Measurements from ENCODE around the gene ATXN1.
A peak's percentile ranks its signal among the peaks of the same experiment; 100 is the strongest.
"Not testable (repeated sequence)": the region's sequence is repeated elsewhere in the genome, so short reads cannot be mapped to it uniquely, and the experiment has no call there.

The ATXN1 gene

DNA sequence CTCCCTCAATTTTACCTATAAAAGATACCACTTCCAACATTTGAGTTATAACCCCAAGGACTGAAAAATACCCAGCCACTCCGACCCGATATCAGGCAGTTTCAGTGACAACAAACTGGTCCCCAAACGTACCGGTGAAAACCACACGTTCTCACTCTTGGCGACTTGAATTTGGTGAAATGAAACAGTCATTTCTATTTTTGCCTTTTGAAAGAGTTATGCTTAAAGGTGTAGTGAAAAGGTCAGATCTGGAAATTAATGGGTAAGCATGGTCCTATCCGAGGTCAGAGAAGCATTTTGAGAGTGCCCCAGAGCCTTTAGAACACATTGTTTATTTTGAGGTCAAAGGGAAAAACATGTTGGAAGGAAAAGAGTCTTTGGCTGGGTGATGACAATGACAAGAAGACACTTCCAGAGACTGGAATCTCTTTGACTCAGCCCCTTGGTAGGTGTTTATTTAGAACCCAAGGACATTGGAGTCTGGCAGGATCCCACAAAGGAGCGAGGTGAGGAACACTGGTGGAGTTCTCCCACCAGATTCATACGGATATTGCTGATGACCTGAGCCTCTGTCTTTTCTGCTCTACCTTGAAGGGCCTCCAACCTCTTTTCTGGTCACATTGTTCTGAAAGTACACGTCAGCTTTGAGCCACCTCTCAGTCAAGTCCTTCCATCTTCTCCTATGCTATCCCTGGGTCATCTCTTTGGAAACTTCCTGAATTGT is 287.9 kb downstream of the ATXN1 start:
- DNase-seq (ENCODE audit: low read depth), result no peak

DNA sequence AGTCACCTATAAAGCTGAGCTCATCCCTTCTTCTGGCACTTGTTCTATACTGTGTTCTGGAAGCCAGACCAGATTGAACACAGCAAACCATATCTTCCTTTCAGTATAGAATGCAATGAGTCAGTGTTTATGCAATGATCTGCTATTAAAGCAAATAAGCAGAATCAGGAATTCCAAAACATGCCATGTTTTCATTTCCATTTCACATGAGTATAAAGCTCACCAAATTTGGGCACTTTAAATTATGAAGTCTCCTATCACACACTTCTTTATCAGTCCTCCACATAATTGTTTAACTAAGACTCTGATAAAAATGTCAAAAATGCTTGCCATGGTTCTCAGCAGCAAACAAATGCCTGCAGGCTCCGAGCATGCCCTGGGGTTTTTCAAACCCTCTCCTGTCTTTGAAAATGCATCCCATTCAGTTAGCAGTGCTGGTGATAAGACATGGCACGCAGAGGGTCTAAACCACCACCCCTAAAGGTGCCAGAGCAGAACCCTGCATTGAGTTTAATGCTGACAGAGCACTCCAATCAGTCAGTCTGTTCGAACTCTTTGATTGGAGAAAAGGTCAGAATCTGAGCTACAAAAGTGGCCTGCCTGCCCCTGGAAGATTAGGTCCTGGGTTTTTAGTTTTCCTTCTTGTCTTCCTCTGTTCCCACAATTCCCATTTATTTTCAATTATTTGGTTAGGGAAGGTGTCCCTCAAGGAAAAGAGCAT is 288.8 kb downstream of the ATXN1 start:
- no peak for DNase-seq (ENCODE audit: low read depth)

DNA sequence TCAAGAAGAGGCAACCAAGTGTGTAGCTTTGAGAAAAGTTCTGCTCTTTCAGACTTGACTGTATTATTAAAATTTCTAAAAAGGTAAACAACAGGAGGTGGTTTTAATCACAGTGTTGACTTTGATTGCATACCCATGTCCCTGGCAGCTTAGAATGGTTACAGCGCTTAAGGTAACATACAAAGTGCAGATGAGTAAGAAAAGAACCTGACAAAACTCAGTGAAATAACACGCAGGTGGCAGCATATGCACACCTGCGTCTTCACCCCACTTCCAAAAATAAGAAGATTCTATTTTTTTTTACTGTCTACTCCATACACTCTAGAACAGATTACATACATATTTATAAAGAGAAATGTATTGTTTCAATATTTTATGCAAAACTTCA is 289.4 kb downstream of the ATXN1 start:
- no peak for DNase-seq (ENCODE audit: low read depth)

DNA sequence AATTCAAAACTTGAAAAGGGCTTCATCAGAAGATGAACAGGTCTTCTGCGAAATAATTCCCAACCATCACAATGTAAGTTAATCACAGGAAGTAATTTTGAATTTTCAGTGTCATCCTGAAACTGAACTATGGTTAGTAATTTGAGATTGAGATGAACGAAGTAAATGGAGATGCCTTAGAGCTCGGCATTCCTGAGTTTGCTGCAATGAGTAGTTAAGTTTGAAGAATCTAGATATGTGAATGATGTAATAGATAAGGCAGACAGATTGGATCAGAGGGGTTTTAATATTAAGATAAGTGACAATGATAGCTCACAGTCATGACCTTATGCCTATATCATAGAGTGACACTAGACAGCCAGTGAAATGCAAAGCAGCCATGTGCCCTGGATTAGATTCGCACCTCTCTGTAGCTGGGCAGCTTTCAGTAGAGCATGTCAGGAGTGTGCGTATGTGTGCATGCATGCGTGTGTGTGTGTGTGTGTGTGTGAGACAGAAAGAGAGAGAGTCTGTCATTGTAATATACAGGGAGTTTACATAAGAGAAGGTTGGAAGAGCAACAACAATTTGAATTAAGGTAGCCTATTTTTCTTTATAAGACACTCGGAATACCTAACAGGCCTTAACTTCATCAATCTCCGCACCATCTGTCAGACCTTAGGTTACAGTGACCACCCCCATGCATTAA is 289.9 kb downstream of the ATXN1 start:
- DNase-seq (ENCODE audit: low read depth), result no peak

DNA sequence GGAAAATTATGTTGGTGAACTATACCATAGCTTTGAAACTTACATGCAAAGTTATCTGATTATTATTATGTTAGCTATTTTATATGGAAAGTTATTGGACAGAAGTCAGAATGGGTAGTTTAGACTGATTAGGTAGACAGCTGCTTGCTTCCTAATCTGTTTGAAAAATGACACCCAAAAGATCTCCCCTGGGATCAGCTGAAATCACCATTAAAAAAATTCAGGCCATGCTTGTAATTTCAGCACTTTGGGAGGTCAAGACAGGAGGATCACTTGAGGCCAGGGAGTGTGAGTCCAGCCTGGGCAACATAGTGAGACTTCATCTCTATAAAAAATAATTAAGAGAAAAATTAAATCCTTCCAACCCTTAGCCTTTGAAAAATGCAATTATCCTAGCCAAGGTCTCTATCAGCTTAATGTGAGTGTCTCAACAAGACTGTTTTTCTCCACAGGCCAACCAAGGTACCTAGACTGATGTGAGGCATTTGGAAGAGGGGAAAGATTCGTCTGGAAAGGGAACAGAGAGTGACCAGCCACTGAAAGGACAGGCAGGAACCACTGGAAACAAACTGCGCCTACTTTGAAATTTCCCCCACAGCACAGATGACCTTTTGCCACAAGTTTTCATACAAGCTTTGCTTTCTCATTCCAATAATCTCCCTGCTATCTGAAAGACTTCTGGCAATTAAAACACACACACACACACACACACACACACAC is 290.6 kb downstream of the ATXN1 start:
- DNase-seq (ENCODE audit: low read depth), result no peak

DNA sequence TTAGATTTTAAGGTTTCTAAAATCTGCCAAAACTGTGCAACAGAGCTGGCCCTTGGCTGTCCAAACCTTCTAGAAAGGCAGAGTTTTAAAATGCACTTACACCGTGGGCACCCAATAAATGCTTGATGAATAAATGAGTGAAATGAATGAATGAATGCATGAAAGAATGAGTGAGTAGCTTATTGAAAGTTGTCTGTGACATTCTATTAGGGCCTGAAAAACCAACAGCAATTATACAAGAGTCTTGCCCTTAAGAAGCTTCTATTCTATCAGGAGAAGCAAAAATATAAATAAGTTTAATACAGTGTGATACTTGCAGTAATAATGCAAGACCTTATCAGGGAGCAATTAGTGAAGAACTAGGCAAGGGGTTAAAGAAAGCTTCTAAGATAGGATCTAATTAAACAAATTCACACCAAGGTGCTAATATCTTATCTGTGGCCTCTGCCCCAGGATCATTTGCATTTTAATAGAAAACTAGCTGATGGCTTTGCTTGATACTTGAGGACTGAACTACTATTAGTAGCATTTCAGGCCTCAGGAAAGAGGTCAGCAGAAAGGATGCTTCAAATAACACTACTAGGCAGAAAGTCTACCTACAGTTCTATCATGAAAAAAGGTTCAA is 292.2 kb downstream of the ATXN1 start:
- no peak for DNase-seq (ENCODE audit: low read depth)

DNA sequence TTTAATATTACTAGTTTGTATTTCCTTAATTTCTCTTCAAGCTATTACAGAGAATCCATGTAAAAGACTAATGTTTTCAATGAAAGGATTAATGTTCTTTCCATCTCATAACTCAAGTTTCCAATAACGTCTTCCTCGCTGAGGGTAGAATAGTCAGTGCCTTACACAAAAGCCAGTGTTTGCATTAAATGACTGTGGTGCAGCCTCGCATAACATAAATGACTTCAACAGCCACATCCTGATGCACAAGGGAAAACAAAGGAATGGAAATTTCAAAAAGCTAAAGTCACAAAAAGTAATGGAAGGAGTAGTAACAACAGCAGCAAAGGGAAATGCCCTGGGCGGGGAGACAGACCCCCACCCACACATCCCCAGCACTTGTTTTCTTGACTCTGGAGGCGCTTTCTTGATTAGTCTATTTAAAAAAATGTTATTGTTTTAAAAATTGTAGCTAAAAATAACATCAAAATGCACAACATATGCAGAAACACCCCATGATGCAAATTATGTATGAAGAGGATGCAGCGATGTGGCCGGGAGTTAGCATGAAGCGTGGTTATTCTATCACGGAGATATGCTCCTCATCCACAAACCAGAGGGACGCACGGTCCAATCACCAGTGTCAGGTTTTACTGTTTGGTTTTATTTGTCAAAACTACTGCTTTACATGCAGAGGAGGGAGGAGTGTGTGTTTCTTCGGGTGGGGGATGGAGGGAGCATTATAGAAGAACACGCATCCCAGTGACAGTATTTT is 294.3 kb downstream of the ATXN1 start:
- no peak for DNase-seq (ENCODE audit: low read depth)

DNA sequence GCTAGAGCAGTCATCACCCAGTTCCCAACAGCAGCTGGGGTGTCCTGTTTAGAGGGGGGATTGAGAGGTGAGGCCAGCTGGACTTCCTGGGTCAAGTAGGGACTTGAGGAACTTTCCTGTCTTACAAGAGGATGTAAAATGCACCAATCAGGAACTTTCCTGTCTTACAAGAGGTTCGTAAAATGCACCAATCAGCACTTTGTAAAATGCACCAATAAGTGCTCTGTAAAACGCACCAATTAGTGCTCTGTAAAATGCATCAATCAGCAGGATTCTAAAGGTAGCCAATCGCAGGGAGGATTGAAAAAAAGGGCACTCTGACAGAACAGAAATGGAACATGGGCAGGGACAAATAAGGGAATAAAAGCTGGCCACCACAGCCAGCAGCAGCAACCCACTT is 297.2 kb downstream of the ATXN1 start:
- DNase-seq (ENCODE audit: low read depth), result no peak

DNA sequence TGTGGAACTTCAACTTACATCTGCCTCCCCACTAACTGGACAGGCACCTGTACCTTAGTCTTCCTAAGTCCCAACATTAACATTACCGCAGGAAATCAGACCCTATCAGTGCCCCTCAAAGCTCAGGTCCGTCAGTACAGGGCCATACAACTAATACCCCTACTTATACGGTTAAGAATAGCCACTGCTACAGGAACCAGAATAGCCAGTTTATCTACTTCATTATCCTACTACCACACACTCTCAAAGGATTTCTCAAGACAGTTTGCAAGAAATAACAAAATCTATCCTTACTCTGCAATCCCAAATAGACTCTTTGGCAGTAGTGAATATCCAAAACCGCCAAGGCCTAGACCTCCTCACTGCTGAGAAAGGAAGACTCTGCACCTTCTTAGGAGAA is 298.0 kb downstream of the ATXN1 start:
- not testable (repeated sequence) for DNase-seq (ENCODE audit: low read depth)

DNA sequence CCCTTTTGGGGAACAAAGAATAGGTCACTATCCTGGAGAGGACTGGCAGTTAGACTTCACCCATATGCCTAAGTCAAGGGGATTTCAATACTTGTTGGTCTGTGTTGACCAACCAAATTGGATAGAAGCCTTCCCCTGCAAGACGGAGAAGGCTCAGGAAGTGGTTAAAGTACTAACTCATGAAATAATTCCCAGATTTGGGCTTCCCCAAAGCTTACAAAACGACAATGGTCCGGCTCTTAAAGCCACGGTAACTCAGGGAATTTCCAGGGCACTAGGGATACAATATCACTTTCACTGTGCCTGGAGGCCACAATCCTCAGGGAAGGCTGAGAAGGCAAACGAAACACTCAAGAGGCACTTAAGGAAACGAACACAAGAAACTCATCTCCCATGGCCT is 299.8 kb downstream of the ATXN1 start:
- DNase-seq (ENCODE audit: low read depth), result no peak

DNA sequence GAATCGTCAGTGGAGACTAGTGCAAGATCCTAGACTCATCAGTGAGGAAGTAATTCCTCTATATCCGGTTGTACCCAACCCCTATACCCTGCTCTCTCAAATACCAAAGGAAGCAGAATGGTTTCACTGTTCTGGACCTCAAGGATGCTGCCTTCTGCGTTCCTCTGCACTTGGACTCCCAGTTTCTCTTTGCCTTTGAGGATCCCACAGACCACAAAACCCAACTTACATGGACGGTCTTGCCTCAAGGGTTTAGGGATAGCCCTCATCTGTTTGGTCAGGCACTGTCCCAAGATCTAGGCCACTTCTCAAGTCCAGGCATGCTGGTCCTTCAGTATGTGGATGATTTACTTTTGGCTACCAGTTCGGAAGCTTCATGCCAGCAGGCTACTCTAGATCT is 301.8 kb downstream of the ATXN1 start:
- not testable (repeated sequence) for DNase-seq (ENCODE audit: low read depth)

DNA sequence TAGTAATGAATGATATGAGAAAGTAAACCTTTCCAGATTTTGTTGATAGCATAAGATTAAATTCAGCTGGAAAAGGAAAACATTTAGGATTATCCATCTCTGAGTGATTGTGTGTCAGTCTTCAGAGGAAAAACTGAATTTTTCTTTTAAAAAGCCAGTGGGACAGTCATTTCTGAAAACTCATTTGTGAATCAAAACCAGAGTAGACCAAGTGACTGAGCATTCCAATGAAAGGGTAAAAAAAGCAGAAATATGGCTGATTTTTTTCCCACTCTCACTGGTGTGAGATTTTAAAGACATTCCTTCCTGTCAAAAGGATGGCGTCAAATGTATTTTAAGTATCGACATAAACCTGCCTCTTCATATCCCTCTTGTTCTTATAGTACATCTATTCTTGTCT is 308.9 kb downstream of the ATXN1 start:
- no peak for DNase-seq (ENCODE audit: low read depth)

DNA sequence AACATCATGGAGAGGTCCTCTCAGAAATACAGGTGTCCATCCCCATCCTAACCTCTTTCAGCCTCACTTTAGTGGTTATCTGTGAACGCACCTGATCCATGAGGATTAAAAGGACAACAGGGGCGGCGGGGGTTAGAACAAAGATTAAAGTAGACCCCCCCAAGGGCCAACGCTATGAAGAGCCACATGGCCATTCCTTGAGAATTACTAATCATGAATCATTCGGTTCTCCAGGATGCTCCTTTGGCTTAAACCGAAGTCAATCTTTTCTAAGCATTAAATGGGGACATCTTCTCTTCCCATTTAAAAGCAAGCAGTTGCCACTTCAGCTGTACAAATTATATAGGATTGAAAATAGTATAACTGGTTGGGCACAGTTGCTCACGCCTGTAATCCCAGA is 310.4 kb downstream of the ATXN1 start:
- peak; percentile 33 for DNase-seq (ENCODE audit: low read depth)

DNA sequence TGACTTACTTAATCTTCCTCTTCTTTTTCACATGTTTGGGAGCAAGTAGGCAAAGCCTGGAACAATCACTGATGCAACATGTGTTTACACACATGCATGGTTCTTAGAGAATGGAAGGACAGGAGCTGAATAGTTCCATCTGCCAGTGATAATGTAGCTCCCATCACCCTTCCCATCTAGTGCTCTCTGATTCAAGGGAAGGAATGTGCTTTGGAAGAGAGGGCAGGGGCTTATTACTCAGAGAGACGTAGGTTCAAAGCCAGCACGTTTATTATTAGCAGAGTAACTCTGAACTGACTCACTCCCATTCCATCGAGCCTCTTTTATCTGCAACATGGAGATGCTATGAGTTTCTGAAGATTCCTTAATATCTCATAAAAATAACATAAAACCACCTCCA is 311.0 kb downstream of the ATXN1 start:
- peak; percentile 75 for DNase-seq (ENCODE audit: low read depth)

DNA sequence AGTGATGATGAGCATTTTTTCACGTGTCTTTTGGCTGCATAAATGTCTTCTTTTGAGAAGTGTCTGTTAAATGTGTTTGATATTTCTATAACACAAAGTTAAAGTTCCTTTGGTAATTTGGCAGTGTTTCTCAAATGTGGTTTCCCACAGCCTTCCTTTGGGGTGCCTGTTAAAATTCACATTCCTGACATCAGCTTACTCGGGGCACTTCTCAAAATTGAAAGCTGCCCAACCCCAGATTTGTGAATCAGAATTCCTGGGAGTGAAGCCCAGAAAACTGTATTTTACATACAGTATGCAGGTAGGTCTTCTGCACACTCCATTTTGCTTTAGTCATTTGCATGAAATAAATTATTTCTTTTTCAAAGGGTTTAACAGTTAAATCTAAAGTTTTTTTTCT is 315.0 kb downstream of the ATXN1 start:
- no peak for DNase-seq (ENCODE audit: low read depth)

DNA sequence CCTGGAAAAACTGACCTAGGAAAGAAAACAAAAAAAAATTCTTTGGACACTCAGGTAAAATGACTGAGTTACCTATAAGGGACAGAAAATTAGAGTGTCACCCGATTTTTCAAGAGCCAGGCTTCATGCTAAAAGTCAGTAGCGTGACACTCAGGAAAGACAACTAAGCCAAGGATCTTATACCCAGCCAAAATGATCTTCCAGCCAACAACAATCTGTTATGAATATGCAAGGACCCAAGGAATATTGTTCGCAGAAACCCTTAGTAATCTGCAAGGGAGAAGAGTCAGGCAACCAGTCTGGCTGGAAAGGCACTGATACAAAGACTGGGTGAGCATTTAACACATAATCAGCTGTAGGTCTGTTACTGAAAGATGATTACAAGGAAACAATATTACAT is 319.2 kb downstream of the ATXN1 start:
- no peak for DNase-seq (ENCODE audit: low read depth)

DNA sequence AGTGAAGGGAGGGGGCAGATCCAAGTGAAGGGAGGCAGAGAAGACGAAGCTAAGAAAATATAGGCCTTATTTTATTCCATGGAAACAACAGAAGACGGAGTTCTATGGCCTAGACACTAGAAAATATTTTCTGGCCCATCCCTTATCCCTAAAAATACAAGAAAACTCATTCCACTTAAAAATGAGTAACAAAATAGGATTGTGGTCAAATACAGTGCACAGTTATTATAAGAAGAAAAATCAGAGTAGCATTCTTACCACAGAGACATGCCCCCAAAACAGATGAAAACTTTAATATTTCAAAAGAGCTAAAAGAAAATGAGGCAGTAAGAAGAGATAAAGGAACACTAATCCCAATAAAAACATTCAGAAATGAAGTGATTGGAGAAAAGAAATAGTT is 320.0 kb downstream of the ATXN1 start:
- DNase-seq (ENCODE audit: low read depth), result no peak

DNA sequence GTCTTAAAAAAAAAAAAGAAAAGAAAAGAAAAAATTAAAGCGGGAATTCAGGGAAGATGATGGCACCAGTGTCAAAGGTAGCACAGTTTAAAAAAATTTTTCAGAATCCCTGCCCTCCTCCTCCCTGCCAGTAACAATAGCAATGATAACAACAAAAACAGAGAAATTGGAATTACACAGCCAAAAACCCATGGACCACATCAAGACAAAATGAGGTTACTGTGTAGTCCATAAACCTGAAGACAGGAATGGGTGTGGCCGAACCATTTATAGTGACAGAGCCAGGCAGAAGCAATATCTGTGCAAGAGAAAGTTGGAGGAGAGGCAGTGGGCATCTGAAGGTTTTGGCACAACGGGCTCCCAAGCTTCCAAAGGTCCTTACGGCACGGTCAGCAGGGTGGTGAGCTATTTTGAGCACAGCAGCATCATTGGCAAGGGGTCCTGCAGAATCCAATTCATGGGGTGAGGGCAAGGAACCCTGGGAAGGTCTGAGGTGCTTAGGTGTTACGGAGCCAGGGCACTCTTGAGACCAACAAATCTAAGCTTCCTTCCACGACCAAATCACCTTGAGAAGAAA is 320.5 kb downstream of the ATXN1 start:
- no peak for DNase-seq (ENCODE audit: low read depth)

DNA sequence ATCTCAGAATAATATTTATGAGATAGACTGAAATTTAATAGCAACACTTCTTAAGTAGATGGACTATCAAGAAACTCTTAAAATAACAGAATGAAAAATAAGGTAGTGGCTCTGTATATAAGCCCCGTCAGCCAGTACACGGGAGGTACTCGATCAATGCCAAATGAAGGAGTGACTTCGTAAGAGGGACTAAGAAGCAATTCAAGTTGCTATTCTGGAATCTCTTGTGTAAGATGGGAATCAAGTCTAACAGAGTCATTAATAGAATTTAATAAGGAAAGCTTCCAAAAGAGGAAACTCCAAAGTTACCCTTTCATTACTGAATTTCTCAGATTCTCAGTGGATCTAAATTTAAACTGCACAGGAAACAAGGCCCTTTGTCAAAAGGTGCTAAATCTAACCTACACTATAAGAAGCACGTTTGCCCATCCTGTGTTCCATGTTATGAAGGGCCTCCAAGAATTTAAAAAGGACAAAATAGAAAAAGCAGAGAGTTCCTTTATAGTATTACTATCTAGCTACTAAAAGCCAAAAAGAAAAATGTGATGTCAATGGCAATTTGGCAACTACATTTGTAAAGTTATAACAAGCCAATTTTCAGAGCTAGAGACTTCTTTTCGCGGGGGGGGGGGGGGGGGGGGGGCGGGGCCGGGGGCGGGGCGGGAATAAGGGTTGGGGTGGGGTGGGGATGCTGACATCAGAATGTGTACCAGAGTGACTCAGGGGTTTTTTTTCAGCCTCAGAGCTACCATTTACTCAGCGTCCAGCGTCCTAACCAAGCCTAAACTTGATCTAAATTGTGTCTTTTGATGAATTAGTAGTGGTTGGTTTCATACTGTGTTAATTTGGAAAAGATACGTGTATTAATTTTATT is 322.3 kb downstream of the ATXN1 start:
- DNase-seq (ENCODE audit: low read depth), result peak; percentile 10

DNA sequence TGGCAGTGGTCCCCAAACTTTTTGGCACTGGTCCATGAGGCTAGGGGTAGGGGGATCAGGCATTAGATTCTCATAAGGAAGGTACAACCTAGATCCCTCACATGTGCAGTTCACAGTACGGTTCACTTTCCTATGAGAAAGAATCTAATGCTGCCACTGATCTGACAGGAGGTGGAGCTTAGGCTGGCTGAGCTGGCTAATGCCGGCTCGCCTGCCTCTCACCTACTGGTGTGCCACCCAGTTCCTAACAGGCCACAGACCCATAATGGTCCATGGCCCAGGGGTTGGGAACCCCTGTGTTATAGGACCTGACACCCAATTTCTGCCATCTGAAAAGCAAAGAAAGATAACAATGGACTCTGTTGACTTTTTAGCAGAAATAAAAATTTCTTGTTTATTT is 323.3 kb downstream of the ATXN1 start:
- DNase-seq (ENCODE audit: low read depth), result no peak
